Heart left ventricle (tissue), 13 donors: ENCODE measurements around the gene ACACA.

Experiments
- POLR2A ChIP-seq, 2 donors: fragments of 450-650 bp; IDR thresholded peaks; one replicate each; pipeline ENCODE4 v1.6.1; 2017; ENCODE audit warnings: antibody characterized with exemption in 2 of 2, mild to moderate bottlenecking in 2 of 2, moderate library complexity in 2 of 2
- TF ChIP-seq, protein P1 (sequence below), 12 donors: fragments of 200-600 bp; sonication (generic) in 4 of 12; IDR thresholded peaks; one replicate each; pipeline versions ENCODE4 v1.5.0 to v1.8.0; 2018 to 2022; ENCODE audit warnings: antibody characterized with exemption in 12 of 12, mild to moderate bottlenecking in 5 of 12
- donor health status: ischemic (EF 13 %, LVEDD 7.1; RV severe dilation, severe dysfunction).
- donor health status: DM: no; HTN: yes; CAD: no.
- donor health status: DM: no; HTN: no; CAD: no.
- donor health status: ischemic (EF 25% LVEDD 6.9; RV normal size, moderate dysfunction).
- donor health status: ischemic (EF 25% LVEDD 5.7; RV mildly dilated, moderate dysfunction).
- donor health status: ischemic (EF 35%, LVEDD 5.7; RV mildly dilated, moderate dysfunction).
- donor health status: nonischemic (EF 11% LVEDD 7.7; RV severe dilation, severe dysfunction).
- donor health status: DM: yes; HTN: yes; CAD: no.
- donor health status: PGD.
- donor health status: ischemic (EF 29% LVEDD 5.4; RV normal size, mild dysfunction).
- donor health status: nonischemic (EF 23%, LVEDD 6.1; RV moderate dilation, normal function).

DNA sequence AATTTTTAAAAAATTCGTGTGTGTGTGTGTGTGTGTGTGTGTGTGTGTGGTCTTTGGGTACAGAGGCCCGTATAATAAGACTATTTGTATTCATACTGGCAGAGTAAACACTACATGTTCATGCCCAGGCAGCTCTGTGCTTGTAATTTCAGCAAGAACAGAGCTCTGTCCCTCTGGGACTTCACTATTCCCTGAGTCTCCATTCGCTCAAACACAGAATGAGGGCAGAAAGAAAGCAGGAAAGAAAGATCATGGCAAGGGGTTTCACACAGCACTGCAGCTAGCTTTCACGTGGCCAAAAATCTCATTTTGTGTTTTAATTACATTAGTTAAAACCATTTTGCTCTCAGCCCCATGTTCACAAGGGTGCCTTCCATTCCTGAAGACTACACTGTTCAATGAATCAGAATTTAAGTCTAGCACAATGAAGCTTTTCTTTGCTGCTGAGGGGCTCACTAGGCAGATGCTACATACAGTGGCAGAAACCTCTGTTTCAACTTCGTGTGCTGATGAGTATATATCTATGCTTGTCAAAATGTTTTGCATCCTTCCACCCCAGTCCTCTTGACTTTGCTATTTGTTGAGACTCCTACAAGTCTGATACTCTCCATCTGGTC, 229.3 kb downstream of the ACACA start:
- TF ChIP-seq, protein P1, sequence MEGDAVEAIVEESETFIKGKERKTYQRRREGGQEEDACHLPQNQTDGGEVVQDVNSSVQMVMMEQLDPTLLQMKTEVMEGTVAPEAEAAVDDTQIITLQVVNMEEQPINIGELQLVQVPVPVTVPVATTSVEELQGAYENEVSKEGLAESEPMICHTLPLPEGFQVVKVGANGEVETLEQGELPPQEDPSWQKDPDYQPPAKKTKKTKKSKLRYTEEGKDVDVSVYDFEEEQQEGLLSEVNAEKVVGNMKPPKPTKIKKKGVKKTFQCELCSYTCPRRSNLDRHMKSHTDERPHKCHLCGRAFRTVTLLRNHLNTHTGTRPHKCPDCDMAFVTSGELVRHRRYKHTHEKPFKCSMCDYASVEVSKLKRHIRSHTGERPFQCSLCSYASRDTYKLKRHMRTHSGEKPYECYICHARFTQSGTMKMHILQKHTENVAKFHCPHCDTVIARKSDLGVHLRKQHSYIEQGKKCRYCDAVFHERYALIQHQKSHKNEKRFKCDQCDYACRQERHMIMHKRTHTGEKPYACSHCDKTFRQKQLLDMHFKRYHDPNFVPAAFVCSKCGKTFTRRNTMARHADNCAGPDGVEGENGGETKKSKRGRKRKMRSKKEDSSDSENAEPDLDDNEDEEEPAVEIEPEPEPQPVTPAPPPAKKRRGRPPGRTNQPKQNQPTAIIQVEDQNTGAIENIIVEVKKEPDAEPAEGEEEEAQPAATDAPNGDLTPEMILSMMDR (IDR thresholded peaks at IDR 0.05): no peak
- TF ChIP-seq POLR2A (IDR thresholded peaks at IDR 0.05): no peak
